HG03378 (cell line): Measurements from ENCODE around the gene TRAK1.

Experiments used
- ATAC-seq: cut with Tn5 transposase; IDR thresholded peaks from one replicate; pipeline ENCODE4 v1.9.1; 2021; ENCODE audit warnings: mild to moderate bottlenecking, moderate library complexity; ENCODE audit not compliant: unreplicated experiment

The TRAK1 gene

GRCh38 chr3:42267878-42268277 lies 176.7 kb downstream of the TRAK1 start:
- ATAC-seq, result no peak

GRCh38 chr3:42269647-42270046 lies 178.5 kb downstream of the TRAK1 start:
- ATAC-seq, result no peak

- no peak for ATAC-seq
Observed at GRCh38 chr3:42270561-42270960, 179.4 kb downstream of the TRAK1 start.

- ATAC-seq, result no peak
Observed at GRCh38 chr3:42271786-42272185, 180.6 kb downstream of the TRAK1 start.

- ATAC-seq, result no peak
Observed at GRCh38 chr3:42273361-42273760, 182.2 kb downstream of the TRAK1 start.

GRCh38 chr3:42274266-42274665 lies 183.1 kb downstream of the TRAK1 start:
- no peak for ATAC-seq

- ATAC-seq, result no peak
Observed at GRCh38 chr3:42275217-42275616, 184.1 kb downstream of the TRAK1 start.
